VCaP (cell line): ENCODE results near the gene CFP.
"Not testable (repeated sequence)": the region's sequence is repeated elsewhere in the genome, so short reads cannot be mapped to it uniquely, and the experiment has no call there.

Experiments
- H3K27ac ChIP-seq: fragments of 450-650 bp; 2 replicates; pipeline ENCODE4 v1.5.1; 2017
- TF ChIP-seq, protein P1 (sequence below): fragments of 450-650 bp; conservative IDR thresholded peaks from 2 replicates; pipeline ENCODE4 v1.5.1; 2017; ENCODE audit warnings: mild to moderate bottlenecking, moderate library complexity

The CFP gene

DNA sequence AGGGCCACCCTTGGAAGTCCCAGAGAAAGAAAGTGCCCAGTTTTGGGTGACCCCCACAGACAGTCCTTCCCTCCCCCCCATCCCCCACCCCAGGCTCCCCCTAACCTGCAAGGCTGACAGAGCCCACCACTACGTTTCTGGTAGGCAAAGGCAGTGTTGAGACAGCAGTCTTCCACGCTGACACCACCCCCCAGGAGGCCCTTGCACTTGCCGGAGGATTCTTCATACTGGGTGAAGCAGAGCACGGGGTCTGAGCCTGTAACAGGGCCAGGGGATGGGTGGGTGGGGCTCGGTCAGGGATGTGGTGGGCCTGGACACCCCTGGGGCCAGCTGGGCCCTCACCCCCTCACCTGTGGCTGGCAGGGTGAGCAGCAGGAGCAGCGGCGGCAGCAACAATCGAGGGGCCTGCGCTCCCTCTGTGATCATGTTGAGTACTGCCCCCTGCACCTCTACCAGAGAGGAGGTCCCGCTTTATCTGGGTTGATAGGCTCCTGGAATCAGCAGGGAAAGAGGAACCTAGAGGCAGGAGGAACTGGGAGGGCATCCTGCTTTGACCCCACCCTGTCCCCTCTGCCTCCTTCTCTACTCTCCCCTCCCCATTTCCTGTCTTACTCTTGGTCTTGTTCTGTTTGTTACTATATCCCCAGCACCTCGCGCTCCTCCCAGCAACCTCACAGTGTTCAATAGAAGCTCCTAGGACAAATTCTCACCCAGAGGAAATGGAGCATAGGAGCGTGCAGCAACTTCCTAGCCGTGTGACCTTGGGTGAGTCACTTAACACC is at the start of gene CFP:
Gene CFP, minus strand, starts transcription at position 512 of the 782 bp plus-strand sequence. Its CDS starts 86 bp downstream, at position 426.
- TF ChIP-seq, protein P1, sequence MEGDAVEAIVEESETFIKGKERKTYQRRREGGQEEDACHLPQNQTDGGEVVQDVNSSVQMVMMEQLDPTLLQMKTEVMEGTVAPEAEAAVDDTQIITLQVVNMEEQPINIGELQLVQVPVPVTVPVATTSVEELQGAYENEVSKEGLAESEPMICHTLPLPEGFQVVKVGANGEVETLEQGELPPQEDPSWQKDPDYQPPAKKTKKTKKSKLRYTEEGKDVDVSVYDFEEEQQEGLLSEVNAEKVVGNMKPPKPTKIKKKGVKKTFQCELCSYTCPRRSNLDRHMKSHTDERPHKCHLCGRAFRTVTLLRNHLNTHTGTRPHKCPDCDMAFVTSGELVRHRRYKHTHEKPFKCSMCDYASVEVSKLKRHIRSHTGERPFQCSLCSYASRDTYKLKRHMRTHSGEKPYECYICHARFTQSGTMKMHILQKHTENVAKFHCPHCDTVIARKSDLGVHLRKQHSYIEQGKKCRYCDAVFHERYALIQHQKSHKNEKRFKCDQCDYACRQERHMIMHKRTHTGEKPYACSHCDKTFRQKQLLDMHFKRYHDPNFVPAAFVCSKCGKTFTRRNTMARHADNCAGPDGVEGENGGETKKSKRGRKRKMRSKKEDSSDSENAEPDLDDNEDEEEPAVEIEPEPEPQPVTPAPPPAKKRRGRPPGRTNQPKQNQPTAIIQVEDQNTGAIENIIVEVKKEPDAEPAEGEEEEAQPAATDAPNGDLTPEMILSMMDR, result 0 out of 2 replicates have a peak, but pooled peaks have one; percentile 1
- H3K27ac ChIP-seq, result 0 out of 2 replicates have a peak within 1 kb of the TSS, but pooled peaks have one; percentile 39

DNA sequence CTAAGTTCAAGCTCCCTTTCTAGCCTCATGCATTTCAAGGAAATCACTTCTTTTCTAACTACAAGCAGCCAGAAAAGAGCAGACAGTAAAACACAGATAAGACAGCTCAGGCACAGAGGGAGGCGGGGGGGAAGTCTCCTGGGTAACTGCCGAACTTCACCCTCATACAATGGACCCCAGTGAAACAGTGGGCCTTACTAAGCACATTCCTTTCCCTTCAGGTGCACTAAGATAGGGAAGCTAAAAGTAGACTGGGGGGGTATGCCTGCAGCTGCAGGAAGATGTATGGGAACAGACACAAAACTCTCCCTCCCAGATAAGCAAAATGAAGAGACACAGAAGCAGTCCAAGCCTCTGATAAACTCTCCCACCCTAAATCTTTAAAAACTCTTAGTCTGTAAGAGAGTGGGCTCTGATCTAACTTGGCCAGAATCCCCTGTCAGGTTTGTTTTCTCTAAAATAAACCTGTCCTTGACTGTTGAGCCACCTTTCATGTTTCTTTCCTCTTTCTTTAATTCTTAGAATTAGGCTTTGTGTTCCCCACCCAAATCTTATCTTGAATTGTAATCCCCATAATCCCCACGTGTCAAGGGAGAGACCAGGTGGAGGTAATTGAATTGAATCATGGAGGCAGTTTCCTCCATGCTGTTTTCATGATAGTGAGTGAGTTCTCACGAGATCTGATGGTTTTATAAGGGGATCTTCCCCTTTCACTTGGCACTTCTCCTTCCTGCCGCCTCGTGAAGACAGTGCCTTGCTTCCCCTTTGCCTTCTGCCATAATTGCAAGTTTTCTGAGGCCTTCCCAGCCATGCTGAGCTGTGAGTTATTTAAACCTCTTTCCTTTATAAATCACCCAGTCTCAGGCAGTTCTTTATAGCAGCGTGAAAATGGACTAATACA is 46.5 kb upstream of the CFP start:
- not testable (repeated sequence) for H3K27ac ChIP-seq

DNA sequence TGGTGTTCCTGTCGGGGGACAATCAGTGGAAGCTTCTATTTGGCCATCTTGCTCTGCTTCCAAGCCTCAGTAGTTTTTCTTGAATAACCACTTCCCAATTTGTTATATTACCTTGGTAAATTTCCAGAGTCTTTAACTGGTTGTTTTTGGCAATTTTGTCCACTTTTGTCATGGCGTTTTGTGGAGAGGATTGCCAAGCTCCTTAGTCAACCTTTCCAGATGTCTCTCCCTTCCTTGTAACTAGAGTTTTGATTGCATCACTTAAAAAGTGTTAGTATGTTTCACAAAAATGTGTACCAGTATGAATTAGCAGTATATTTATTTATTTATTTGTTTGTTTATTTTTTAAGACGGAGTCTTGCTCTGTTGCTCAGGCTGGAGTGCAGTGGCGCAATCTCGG is 45.0 kb upstream of the CFP start:
- no peak overlapping the region for H3K27ac ChIP-seq
- TF ChIP-seq, protein P1, result no peak

DNA sequence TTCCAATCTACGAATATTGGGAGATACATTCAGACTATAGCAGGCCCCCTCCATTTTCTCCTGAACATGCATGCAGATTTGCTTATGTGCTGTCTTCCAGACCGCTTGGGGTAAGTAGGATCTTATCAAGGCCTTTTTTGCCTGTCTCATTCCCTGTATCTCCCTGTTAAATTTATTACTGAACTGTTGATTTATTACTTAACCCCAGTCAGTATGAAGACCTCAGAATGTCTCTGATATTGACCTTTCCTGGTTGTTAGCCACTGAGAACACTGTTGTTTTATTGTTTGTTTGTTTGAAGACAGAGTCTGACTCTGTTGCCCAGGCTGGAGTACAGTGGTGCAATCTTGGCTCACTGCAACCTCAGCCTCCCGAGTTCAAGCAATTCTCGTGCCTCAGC is 36.1 kb upstream of the CFP start:
- H3K27ac ChIP-seq, result not testable (repeated sequence)

DNA sequence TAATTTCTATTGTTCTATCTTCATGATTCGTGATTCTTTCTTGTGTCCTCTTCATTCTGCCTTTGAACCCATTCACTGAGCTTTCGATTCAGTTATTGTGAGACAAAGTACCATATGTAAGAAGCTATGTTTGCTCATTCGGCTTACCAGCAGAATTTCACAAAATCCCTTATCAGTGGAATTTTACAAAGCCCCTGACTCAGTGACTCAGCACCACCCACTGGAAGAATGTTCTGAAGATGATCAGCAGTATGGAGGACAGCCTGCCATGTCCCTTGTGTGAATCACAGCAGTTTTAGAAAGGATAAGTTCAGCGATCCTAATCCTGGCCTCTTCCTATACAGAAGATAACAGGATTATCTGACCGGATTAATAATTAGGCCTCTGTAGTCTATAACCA is 35.0 kb upstream of the CFP start:
- TF ChIP-seq, protein P1, result no peak
- no peak overlapping the region for H3K27ac ChIP-seq

DNA sequence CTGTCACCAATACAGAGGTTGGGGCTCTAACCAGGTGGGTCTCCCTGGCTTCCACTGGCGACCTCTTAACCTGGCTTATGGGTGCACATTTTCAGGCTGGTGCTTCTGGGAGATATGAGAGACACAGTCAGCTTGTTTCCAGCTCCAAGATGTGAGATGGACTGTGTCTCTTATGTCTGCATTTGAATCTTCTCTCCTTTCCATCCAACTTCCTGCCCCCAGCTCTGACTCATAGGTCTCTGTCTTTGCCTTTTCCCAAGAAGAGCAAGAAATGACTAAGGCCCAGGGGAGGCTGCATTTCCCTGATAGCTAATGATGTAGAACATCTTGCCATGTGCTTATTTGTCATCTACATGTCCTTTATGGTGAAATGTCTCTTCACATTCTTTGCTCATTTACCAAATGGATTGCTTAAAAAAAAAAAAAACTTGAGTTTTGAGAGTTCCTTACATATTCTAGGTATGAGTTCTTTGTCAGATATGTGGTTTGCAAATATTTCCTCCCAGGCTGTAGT is 32.5 kb upstream of the CFP start:
- H3K27ac ChIP-seq, result no peak overlapping the region
- TF ChIP-seq, protein P1, result no peak

DNA sequence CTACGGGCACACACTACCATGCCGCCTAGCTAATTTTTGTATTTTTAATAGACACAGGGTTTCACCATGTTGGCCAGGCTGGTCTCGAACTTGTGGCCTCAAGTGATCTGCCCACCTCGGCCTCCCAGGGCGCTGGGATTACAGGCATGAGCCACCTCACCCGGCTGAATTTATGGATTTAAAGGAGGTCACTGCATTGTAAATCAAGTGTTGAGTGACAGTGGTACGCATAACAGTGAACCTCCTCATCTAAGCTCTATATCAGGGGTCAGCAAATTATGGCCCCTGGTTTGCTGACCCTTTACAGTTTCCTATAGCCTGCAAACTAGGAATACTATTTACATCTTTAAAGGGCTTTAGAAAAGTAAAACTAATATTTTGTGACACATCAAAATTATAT is 31.8 kb upstream of the CFP start:
- no peak overlapping the region for H3K27ac ChIP-seq
- TF ChIP-seq, protein P1, result no peak

DNA sequence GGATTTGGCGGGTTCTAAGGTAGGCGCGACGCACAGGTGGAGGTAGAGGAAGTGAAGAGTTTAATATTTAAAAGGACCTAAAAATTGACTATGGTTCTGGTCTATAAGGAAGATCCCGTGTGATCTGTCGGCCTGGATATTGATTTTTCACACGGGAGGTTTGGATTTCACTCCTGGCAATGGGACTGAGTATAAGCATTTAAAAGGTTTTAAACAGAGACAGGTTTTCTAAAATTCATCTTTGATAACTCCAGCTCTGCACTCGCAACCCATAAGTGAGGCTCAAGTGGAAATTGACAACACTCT is 29.6 kb upstream of the CFP start:
- peak overlapping the region; percentile 63 for H3K27ac ChIP-seq

More for the DNA sequence above, 29.6 kb upstream of the CFP start:
- TF ChIP-seq, protein P1, result no peak
